Esophagus squamous epithelium (tissue), 5 donors: Measurements from ENCODE around the gene AKIP1. TPM values are rescaled to one million over a fixed set of nuclear protein-coding genes. Genes with fewer than 3 reads are reported as not detected.

ENCODE experiments used
- DNase-seq: peaks from one replicate; lab custom pipeline; 2025; lab: John Stamatoyannopoulos, UW
- H3K27ac ChIP-seq, 4 donors: fragments of 200-600 bp; sonication (generic); one replicate each; pipeline ENCODE4 v1.5.1; 2016 to 2019; ENCODE audit warnings: mild to moderate bottlenecking in 1 of 4
- H3K27me3 ChIP-seq, 4 donors: fragments of 200-600 bp; sonication (generic); 1 replicate in 3 of 4; 2 replicates in 1 of 4; pipeline versions ENCODE4 v1.5.1 to v1.6.0; 2017 to 2021; ENCODE audit warnings: antibody characterized with exemption in 1 of 4
- H3K36me3 ChIP-seq, 3 donors: fragments of 200-600 bp; sonication (generic); one replicate each; pipeline ENCODE4 v1.5.1; 2016 to 2019
- H3K4me1 ChIP-seq, 3 donors: fragments of 200-600 bp; sonication (generic); one replicate each; pipeline ENCODE4 v1.5.1; 2017 to 2019
- H3K4me3 ChIP-seq, 4 donors: fragments of 200-600 bp; sonication (generic); 1 replicate in 3 of 4; 2 replicates in 1 of 4; pipeline ENCODE4 v1.5.1; 2016 to 2019; ENCODE audit warnings: mild to moderate bottlenecking in 2 of 4, moderate library complexity in 1 of 4
- H3K9me3 ChIP-seq, 3 donors: fragments of 200-600 bp; sonication (generic); one replicate each; pipeline ENCODE4 v1.5.1; 2016 to 2019
- CTCF ChIP-seq, 6 experiments: fragments of 450-650 bp in 4 of 6; fragments of 200-600 bp in 2 of 6; sonication (generic) in 2 of 6; IDR thresholded peaks; one replicate each; pipeline ENCODE4 v1.5.1; 2016 to 2019; ENCODE audit warnings: antibody characterized with exemption in 6 of 6, mild to moderate bottlenecking in 4 of 6, moderate library complexity in 4 of 6
- POLR2A ChIP-seq, 4 donors: fragments of 450-650 bp; IDR thresholded peaks; one replicate each; pipeline ENCODE4 v1.6.1; 2017; ENCODE audit warnings: antibody characterized with exemption in 4 of 4, mild to moderate bottlenecking in 4 of 4, moderate library complexity in 3 of 4
- WGBS, 2 donors: methylation state at CpG; one replicate each; pipeline ENCODE4 v1.1.5; 2018; 5-methylcytosine and 5-hydroxymethylcytosine counted together
- intact Hi-C: fragments of 100-400 bp; cut with DNase I; formaldehyde crosslinking; loops from one replicate; pipeline ENCODE4 v1.15.0; 2022
- total RNA-seq, 4 donors: library from RNA; depleted of rRNA; stranded (reverse); fragments of >200 nt; gene quantifications; one replicate each; pipeline ENCODE4 v1.1.0, GENCODE V29; 2016
- donor health status: DM: yes; HTN: yes; CAD: no.

AKIP1 gene
- total RNA-seq, result 10 to 100 TPM in 3 of 4 donors, 1 to 10 TPM in 1; 9.8 to 37.2 (median 23.1) TPM

GRCh38 chr11:8911029-8911823, at the start of gene AKIP1:
TSS of gene AKIP1 (plus strand) at chr11:8911189. CDS start at chr11:8911450, 261 bp downstream.
- H3K9me3 ChIP-seq, result no peaks in the 10 kb centered on the region
- peak within 1 kb of the TSS; percentile 92 to 96 (median 94) for H3K4me3 ChIP-seq
- H3K36me3 ChIP-seq, result peaks cover 0 to 5% (median 4%) of the 10 kb centered on the region in 3 donors
- H3K27me3 ChIP-seq, result no peaks in the 10 kb centered on the region
- 5% methylated on average over 8 of the region's 68 CpGs; no CpG with 5 or more reads in 1 of the 2 donors for WGBS, 2 donors
- TF ChIP-seq CTCF (IDR thresholded peaks at IDR 0.05) (peak in 2 of 6 experiments; percentile 6 to 19), POLR2A (IDR thresholded peaks at IDR 0.05) (peak in 3 of 4 donors; percentile 18 to 61 (median 59))
- H3K4me1 ChIP-seq, result peaks cover 2 to 71% (median 42%) of the 10 kb centered on the region in 3 donors
- intact Hi-C loops, result no loop called here
- peak; percentile 56 for DNase-seq
- H3K27ac ChIP-seq, result peak within 1 kb of the TSS; percentile 92 to 97 (median 96)

GRCh38 chr11:8863838-8864237, 47.2 kb upstream of the AKIP1 start:
- no peak for TF ChIP-seq POLR2A (IDR thresholded peaks at IDR 0.05)
- no peak for TF ChIP-seq CTCF (IDR thresholded peaks at IDR 0.05)
- Histone ChIP-seq H3K27ac (peak overlapping the region; percentile 21 to 60 (median 54)), H3K4me3 (no peak overlapping the region), H3K36me3 (no peaks in the 10 kb centered on the region), H3K27me3 (no peaks in the 10 kb centered on the region), H3K4me1 (peaks cover 4 to 64% (median 31%) of the 10 kb centered on the region in 3 donors), H3K9me3 (no peaks in the 10 kb centered on the region)
- WGBS, 2 donors, result 31% methylated on average over 1 of the region's 1 CpG
- intact Hi-C loops, result no loop called here
- no peak for DNase-seq

- intact Hi-C loops, result no loop called here
- no peaks in the 10 kb centered on the region for H3K27me3 ChIP-seq
- peak overlapping the region in 2 of 4 donors; percentile 6 to 60 for H3K27ac ChIP-seq
- H3K36me3 ChIP-seq, result no peaks in the 10 kb centered on the region
- peaks cover 4 to 78% (median 36%) of the 10 kb centered on the region in 3 donors for H3K4me1 ChIP-seq
- no peaks in the 10 kb centered on the region for H3K9me3 ChIP-seq
- DNase-seq, result no peak
- TF ChIP-seq POLR2A (IDR thresholded peaks at IDR 0.05) (no peak), CTCF (IDR thresholded peaks at IDR 0.05) (no peak)
- H3K4me3 ChIP-seq, result no peak overlapping the region
Measured at GRCh38 chr11:8865304-8865703, 45.7 kb upstream of the AKIP1 start.

- Histone ChIP-seq H3K27me3 (peaks cover 0 to 7% (median 0%) of the 10 kb centered on the region in 4 donors), H3K27ac (peak overlapping the region; percentile 36 to 95 (median 59)), H3K4me3 (no peak overlapping the region), H3K9me3 (no peaks in the 10 kb centered on the region), H3K36me3 (no peaks in the 10 kb centered on the region), H3K4me1 (peaks cover 4 to 90% (median 36%) of the 10 kb centered on the region in 3 donors)
- 34 to 45% methylated on average over 6 of the region's 6 CpGs for WGBS, 2 donors
- DNase-seq, result no peak
- intact Hi-C loops, result no loop called here
- TF ChIP-seq CTCF (IDR thresholded peaks at IDR 0.05), result no peak
- TF ChIP-seq POLR2A (IDR thresholded peaks at IDR 0.05), result no peak
Measured at GRCh38 chr11:8867035-8867434, 44.0 kb upstream of the AKIP1 start.
